ENCODE results near the gene SPAG4.

The SPAG4 gene

DNA sequence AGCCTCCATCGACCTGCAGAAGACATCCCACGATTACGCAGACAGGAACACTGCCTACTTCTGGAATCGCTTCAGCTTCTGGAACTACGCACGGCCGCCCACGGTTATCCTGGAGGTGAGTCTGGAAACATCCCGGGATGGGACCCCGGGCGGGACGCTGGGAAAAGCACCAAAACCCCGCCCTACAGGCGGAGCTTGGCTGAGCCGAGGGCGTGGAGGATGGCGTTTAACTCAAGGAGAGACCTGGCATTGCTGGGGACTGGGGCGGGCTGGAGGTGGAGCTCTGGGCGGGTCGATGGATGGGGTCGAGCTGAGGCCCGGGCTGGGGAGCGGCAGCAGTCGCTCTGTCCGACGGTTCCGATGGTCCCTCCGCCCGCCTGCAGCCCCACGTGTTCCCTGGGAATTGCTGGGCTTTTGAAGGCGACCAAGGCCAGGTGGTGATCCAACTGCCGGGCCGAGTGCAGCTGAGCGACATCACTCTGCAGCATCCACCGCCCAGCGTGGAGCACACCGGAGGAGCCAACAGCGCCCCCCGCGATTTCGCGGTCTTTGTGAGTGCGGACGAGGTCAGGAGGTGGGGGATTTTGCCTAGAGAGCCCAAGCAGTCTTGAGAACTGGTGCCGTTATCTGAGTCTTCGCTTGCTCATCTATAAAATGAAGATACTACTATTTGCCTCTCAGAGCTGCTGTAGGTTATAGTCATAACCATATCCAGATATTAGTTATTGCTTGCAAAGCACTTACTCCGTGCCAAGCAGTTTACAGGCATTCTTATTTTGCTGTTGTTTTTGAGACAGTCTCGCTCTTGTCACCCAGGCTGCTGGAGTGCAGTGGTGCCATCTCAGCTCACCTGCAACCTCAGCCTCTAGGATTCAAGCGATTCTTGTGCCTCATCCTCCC lies 3.8 kb downstream of the SPAG4 start:
- Histone ChIP-seq H3K4me2 (ENCODE audit: low read depth, low read length) (peak overlapping the region; percentile 82), H3K79me2 (ENCODE audit: low read length) (no peaks in the 10 kb centered on the region), H4K20me1 (ENCODE audit: insufficient read depth, low read length) (no peaks in the 10 kb centered on the region), H3K9me3 (replicated peaks; ENCODE audit: insufficient read depth, low read length) (no peaks in the 10 kb centered on the region), H2AFZ (ENCODE audit: low read length) (peak overlapping the region; percentile 94), H3K9ac (ENCODE audit: low read length) (peak overlapping the region; percentile 30; the same call in 1 of the 2 replicates), H3K27ac (ENCODE audit: low read length) (no peak overlapping the region), H3K9me2 (replicated peaks; ENCODE audit: insufficient read depth, low read length) (no peaks in the 10 kb centered on the region), H3K36me3 (replicated peaks; ENCODE audit: insufficient read depth, low read length) (no peaks in the 10 kb centered on the region), H3K4me1 (ENCODE audit: low read length) (peaks cover 13% of the 10 kb centered on the region; the same call in 1 of the 2 replicates), H3K4me3 (ENCODE audit: low read length) (peak overlapping the region; percentile 74), H3K27me3 (replicated peaks; ENCODE audit: insufficient read depth, low read length) (peaks cover 6% of the 10 kb centered on the region; the same call in 1 of the 2 replicates), H3F3A (ENCODE audit: insufficient read depth, low read length) (peaks cover 29% of the 10 kb centered on the region; the same call in 1 of the 2 replicates)
- TF ChIP-seq EZH2phosphoT487 (IDR thresholded peaks at IDR 0.05; ENCODE audit: low read length) (no peak), EZH2 (optimal IDR thresholded peaks at IDR 0.05; ENCODE audit: low read depth, low read length) (no peak)
- TF ChIP-seq, protein P1, sequence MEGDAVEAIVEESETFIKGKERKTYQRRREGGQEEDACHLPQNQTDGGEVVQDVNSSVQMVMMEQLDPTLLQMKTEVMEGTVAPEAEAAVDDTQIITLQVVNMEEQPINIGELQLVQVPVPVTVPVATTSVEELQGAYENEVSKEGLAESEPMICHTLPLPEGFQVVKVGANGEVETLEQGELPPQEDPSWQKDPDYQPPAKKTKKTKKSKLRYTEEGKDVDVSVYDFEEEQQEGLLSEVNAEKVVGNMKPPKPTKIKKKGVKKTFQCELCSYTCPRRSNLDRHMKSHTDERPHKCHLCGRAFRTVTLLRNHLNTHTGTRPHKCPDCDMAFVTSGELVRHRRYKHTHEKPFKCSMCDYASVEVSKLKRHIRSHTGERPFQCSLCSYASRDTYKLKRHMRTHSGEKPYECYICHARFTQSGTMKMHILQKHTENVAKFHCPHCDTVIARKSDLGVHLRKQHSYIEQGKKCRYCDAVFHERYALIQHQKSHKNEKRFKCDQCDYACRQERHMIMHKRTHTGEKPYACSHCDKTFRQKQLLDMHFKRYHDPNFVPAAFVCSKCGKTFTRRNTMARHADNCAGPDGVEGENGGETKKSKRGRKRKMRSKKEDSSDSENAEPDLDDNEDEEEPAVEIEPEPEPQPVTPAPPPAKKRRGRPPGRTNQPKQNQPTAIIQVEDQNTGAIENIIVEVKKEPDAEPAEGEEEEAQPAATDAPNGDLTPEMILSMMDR (IDR thresholded peaks at IDR 0.05; ENCODE audit: low read length) = peak; percentile 84
- DNase-seq = peak; percentile 89

DNA sequence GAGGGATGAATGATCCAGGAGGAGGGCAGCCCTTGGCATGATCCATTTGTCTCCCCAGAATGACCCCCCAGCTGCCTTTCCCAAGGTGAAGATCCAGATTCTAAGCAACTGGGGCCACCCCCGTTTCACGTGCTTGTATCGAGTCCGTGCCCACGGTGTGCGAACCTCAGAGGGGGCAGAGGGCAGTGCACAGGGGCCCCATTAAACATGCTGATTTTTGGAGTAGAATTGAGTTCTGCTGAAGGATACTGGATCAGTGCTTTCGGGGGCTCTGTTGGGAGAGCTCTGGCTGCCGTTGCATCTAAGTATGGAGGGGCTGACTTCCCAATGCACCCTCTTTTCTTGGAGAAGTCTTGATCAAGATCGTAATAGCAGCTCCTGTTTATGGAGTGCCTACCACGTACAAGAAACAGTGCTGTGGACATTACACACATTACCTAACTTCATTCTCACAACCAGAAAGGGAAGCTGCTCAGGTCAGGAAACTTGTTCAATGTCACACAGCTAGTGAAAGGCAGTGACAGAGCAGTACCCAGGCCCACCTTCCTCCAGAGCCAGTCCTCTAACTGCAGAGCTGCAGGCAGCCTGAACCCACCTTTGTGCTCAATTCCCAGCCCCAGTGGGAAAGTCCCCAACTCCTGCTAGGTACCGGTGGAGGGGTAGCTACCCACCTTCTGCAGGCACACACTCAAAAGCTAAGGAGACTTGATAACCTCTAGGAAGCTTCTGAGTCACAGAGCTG lies 5.4 kb downstream of the SPAG4 start:
- TF ChIP-seq EZH2phosphoT487 (IDR thresholded peaks at IDR 0.05; ENCODE audit: low read length) = no peak
- TF ChIP-seq, protein P1 (IDR thresholded peaks at IDR 0.05; ENCODE audit: low read length) = no peak
- no peak for TF ChIP-seq EZH2 (optimal IDR thresholded peaks at IDR 0.05; ENCODE audit: low read depth, low read length)
- H3K9ac ChIP-seq (ENCODE audit: low read length) = no peak overlapping the region
- H3K9me3 ChIP-seq (replicated peaks; ENCODE audit: insufficient read depth, low read length) = no peaks in the 10 kb centered on the region
- H3K4me2 ChIP-seq (ENCODE audit: low read depth, low read length) = no peak overlapping the region
- no peaks in the 10 kb centered on the region for H3K36me3 ChIP-seq (replicated peaks; ENCODE audit: insufficient read depth, low read length)
- H4K20me1 ChIP-seq (ENCODE audit: insufficient read depth, low read length) = no peaks in the 10 kb centered on the region
- peaks cover 13% of the 10 kb centered on the region; the same call in 1 of the 2 replicates for H3K4me1 ChIP-seq (ENCODE audit: low read length)
- no peaks in the 10 kb centered on the region for H3K9me2 ChIP-seq (replicated peaks; ENCODE audit: insufficient read depth, low read length)
- H3K79me2 ChIP-seq (ENCODE audit: low read length) = no peaks in the 10 kb centered on the region
- no peak for DNase-seq
- no peak overlapping the region for H3K4me3 ChIP-seq (ENCODE audit: low read length)
- H3K27me3 ChIP-seq (replicated peaks; ENCODE audit: insufficient read depth, low read length) = peaks cover 6% of the 10 kb centered on the region; the same call in 1 of the 2 replicates
- H2AFZ ChIP-seq (ENCODE audit: low read length) = no peak overlapping the region
- H3K27ac ChIP-seq (ENCODE audit: low read length) = no peak overlapping the region
- peaks cover 23% of the 10 kb centered on the region; the same call in 1 of the 2 replicates for H3F3A ChIP-seq (ENCODE audit: insufficient read depth, low read length)

DNA sequence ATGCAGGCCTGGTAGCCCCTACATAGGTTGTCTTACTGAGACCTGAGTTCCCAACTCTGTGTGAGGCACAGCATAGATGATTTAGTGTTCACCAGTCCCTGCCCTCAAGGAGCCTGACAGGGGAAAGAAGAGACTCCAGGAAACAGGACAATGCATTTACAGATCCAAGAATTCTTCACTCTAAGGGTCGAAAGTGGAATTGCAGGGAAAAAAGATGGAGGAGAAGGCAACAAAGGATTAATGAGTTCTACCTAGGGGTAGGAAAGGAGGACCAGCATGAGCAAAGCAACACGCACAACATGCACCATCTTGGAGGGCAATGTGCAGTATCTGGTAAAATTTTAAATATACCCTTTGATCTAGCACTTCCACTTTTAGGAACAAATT lies 5.9 kb downstream of the SPAG4 start:
- Histone ChIP-seq H3K27ac (ENCODE audit: low read length) (no peak overlapping the region), H3F3A (ENCODE audit: insufficient read depth, low read length) (peaks cover 22% of the 10 kb centered on the region; the same call in 1 of the 2 replicates)

More for the DNA sequence above, 5.9 kb downstream of the SPAG4 start:
- Histone ChIP-seq H3K27me3 (replicated peaks; ENCODE audit: insufficient read depth, low read length) (peaks cover 6% of the 10 kb centered on the region; the same call in 1 of the 2 replicates), H3K9me2 (replicated peaks; ENCODE audit: insufficient read depth, low read length) (no peaks in the 10 kb centered on the region), H2AFZ (ENCODE audit: low read length) (no peak overlapping the region), H3K4me3 (ENCODE audit: low read length) (no peak overlapping the region), H3K79me2 (ENCODE audit: low read length) (no peaks in the 10 kb centered on the region), H3K36me3 (replicated peaks; ENCODE audit: insufficient read depth, low read length) (no peaks in the 10 kb centered on the region), H3K4me1 (ENCODE audit: low read length) (peaks cover 13% of the 10 kb centered on the region; the same call in 1 of the 2 replicates), H3K9ac (ENCODE audit: low read length) (no peak overlapping the region), H3K4me2 (ENCODE audit: low read depth, low read length) (no peak overlapping the region), H3K9me3 (replicated peaks; ENCODE audit: insufficient read depth, low read length) (no peaks in the 10 kb centered on the region), H4K20me1 (ENCODE audit: insufficient read depth, low read length) (no peaks in the 10 kb centered on the region)
- TF ChIP-seq EZH2phosphoT487 (IDR thresholded peaks at IDR 0.05; ENCODE audit: low read length) = no peak
- no peak for TF ChIP-seq EZH2 (optimal IDR thresholded peaks at IDR 0.05; ENCODE audit: low read depth, low read length)
- no peak for DNase-seq
